ENCODE measurements around the gene KCNK10. TPM values are rescaled to one million over a fixed set of nuclear protein-coding genes. Genes with fewer than 3 reads are reported as not detected.

The KCNK10 gene
- total RNA-seq, 1 donor, result not detected

GRCh38 chr14:88198446-88198845 is 124.6 kb downstream of the KCNK10 start:
- TF ChIP-seq, protein P1, sequence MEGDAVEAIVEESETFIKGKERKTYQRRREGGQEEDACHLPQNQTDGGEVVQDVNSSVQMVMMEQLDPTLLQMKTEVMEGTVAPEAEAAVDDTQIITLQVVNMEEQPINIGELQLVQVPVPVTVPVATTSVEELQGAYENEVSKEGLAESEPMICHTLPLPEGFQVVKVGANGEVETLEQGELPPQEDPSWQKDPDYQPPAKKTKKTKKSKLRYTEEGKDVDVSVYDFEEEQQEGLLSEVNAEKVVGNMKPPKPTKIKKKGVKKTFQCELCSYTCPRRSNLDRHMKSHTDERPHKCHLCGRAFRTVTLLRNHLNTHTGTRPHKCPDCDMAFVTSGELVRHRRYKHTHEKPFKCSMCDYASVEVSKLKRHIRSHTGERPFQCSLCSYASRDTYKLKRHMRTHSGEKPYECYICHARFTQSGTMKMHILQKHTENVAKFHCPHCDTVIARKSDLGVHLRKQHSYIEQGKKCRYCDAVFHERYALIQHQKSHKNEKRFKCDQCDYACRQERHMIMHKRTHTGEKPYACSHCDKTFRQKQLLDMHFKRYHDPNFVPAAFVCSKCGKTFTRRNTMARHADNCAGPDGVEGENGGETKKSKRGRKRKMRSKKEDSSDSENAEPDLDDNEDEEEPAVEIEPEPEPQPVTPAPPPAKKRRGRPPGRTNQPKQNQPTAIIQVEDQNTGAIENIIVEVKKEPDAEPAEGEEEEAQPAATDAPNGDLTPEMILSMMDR (IDR thresholded peaks at IDR 0.05; ENCODE audit: insufficient read depth, low read length), result no peak
- H3K4me3 ChIP-seq (ENCODE audit: low read depth, low read length), result no peak overlapping the region
- DNase-seq (ENCODE audit: low read depth), result no peak

GRCh38 chr14:88196925-88197324 is 126.1 kb downstream of the KCNK10 start:
- H3K4me3 ChIP-seq (ENCODE audit: low read depth, low read length), result no peak overlapping the region
- TF ChIP-seq, protein P1 (IDR thresholded peaks at IDR 0.05; ENCODE audit: insufficient read depth, low read length), result no peak
- DNase-seq (ENCODE audit: low read depth), result no peak

DNA sequence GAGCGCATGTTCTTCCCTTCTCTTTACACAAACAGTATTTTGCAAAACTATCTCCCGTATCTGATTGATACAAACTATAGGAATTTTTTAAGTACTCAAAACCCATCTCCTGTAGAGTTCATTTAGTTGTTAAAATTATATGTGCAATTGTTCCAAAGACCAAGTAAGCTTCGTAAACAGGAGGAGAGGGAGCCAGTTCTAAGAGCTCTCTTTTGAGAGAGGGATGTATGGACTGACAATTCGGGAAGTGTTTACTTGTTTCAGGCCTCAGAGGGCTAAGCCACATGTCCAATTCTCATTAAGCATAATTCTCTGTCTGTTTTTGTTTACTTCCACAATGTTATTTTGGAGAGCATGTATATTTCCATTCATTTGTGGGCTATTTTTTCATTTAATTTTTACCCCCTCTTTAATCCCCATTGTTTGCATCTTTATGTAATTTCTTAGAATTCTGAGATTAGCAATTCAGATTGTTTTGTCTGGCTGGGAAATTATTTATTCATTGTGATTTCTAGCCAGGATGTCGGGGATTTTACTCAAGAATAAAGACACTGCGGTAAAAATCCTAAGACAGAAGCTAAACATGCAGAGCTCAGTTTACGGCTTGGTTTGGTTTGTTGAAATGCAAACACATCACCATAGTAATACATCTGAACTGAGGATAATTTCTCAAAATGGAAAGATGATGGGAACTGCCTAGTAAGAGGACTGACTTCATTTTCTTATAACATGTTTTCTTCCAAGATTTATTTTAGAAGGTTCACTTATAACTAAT is 126.8 kb downstream of the KCNK10 start:
- TF ChIP-seq, protein P1 (IDR thresholded peaks at IDR 0.05; ENCODE audit: insufficient read depth, low read length), result no peak
- H3K4me3 ChIP-seq (ENCODE audit: low read depth, low read length), result no peak overlapping the region
- DNase-seq (ENCODE audit: low read depth), result no peak

DNA sequence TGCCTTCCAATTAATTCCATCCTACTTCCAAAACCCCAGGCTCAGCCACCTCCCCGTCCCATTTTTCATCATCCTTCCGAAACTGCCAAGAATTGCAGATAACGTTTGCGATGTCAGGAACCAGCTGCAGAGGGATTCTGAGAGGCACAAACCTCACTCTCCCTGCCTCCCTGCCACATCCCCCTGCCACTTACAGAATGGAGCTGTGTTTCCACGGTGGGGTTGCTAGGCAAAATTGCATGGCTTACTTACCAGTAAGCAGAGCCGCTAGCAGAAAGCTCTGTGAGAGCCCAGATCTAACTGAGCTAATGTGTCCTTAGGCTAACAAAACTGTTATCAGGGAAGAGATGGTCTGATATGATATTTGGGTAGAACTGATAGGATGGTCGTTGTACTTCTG is 127.4 kb downstream of the KCNK10 start:
- TF ChIP-seq, protein P1 (IDR thresholded peaks at IDR 0.05; ENCODE audit: insufficient read depth, low read length), result no peak
- H3K4me3 ChIP-seq (ENCODE audit: low read depth, low read length), result no peak overlapping the region
- DNase-seq (ENCODE audit: low read depth), result no peak

DNA sequence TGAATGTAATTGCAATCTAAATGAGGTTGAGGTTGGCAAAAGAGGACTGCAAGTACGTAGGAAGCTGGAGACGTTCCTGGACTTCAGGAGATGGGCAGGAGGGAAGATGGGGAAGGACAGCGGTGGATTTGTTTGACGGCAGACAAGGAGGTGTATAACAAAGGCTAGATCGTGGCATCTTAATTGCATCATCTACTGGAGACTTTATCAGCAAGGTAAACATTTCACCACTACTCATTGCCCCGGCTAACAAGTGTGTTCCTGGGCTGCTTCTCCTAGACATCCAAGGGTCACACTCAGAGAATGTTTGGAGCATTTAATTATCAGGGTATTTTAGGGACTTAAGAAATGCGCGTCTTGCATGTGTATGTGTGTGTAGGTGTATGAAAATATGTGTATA is 128.5 kb downstream of the KCNK10 start:
- no peak overlapping the region for H3K4me3 ChIP-seq (ENCODE audit: low read depth, low read length)
- TF ChIP-seq, protein P1 (IDR thresholded peaks at IDR 0.05; ENCODE audit: insufficient read depth, low read length), result no peak
- DNase-seq (ENCODE audit: low read depth), result no peak

GRCh38 chr14:88191605-88192004 is 131.5 kb downstream of the KCNK10 start:
- H3K4me3 ChIP-seq (ENCODE audit: low read depth, low read length), result no peak overlapping the region
- TF ChIP-seq, protein P1 (IDR thresholded peaks at IDR 0.05; ENCODE audit: insufficient read depth, low read length), result no peak
- DNase-seq (ENCODE audit: low read depth), result no peak
